ENCODE measurements around the gene CLTC. TPM values are rescaled to one million over a fixed set of nuclear protein-coding genes. Genes with fewer than 3 reads are reported as not detected.
"Not testable (repeated sequence)": the region's sequence is repeated elsewhere in the genome, so short reads cannot be mapped to it uniquely, and the experiment has no call there.

Gene CLTC
- total and polyA plus RNA-seq, 3 experiments from 2014 or later, result 41.1 to 183 (median 177) TPM

- Histone ChIP-seq H3K27me3 (ENCODE audit: insufficient read depth, low read length, poor library complexity, severe bottlenecking) (no peaks in the 10 kb centered on the region), H3K4me1 (ENCODE audit: insufficient read depth, low read length) (peaks cover 7% of the 10 kb centered on the region), H3K9me3 (ENCODE audit: low read length) (no peaks in the 10 kb centered on the region), H3K4me3 (ENCODE audit: low read length) (no peak overlapping the region), H3K27ac (ENCODE audit: low read depth, low read length) (no peak overlapping the region), H3K36me3 (ENCODE audit: insufficient read depth, low read length) (peaks cover 32% of the 10 kb centered on the region)
- Mint-ChIP-seq H3K27ac (peak overlapping the region in 2 of 8 donors; percentile 25 to 27), H3K9me3 (no peaks in the 10 kb centered on the region), H3K36me3 (peaks cover 11 to 86% (median 18%) of the 10 kb centered on the region in 3 donors), H3K27me3 (no peaks in the 10 kb centered on the region), H3K4me3 (no peak overlapping the region), H3K4me1 (peaks cover 43 to 50% (median 50%) of the 10 kb centered on the region in 3 donors)
- CTCF ChIA-PET, result no interaction called here
- POLR2A ChIA-PET, result no interaction called here
- no peak for DNase-seq
Observed at GRCh38 chr17:59649886-59650285, 30.2 kb downstream of the CLTC start.

GRCh38 chr17:59650642-59651041, 30.9 kb downstream of the CLTC start:
- H3K36me3 Mint-ChIP-seq, result peaks cover 17 to 88% (median 21%) of the 10 kb centered on the region in 3 donors
- ChIA-PET CTCF (interaction anchor here (0.7 kb wide), 1 partner anchor 39 kb away, joined by 4 read pairs; no protein-coding TSS in a partner anchor), POLR2A (no interaction called here)
- H3K27ac ChIP-seq (ENCODE audit: low read depth, low read length), result no peak overlapping the region
- no peak overlapping the region for H3K4me3 ChIP-seq (ENCODE audit: low read length)
- no peak for DNase-seq
- peak overlapping the region in 2 of 8 donors; percentile 4 to 32 for H3K27ac Mint-ChIP-seq
- H3K9me3 Mint-ChIP-seq, result no peaks in the 10 kb centered on the region
- peaks cover 38% of the 10 kb centered on the region for H3K36me3 ChIP-seq (ENCODE audit: insufficient read depth, low read length)
- H3K4me3 Mint-ChIP-seq, result no peak overlapping the region
- no peaks in the 10 kb centered on the region for H3K9me3 ChIP-seq (ENCODE audit: low read length)
- H3K4me1 ChIP-seq (ENCODE audit: insufficient read depth, low read length), result peaks cover 7% of the 10 kb centered on the region
- peaks cover 45 to 50% (median 46%) of the 10 kb centered on the region in 3 donors for H3K4me1 Mint-ChIP-seq
- H3K27me3 Mint-ChIP-seq, result no peaks in the 10 kb centered on the region
- no peaks in the 10 kb centered on the region for H3K27me3 ChIP-seq (ENCODE audit: insufficient read depth, low read length, poor library complexity, severe bottlenecking)

GRCh38 chr17:59651346-59651745, 31.7 kb downstream of the CLTC start:
- H3K36me3 ChIP-seq (ENCODE audit: insufficient read depth, low read length), result peaks cover 38% of the 10 kb centered on the region

GRCh38 chr17:59652119-59652518, 32.4 kb downstream of the CLTC start:
- Mint-ChIP-seq H3K4me3 (peak overlapping the region in 1 of 7 donors; percentile 6), H3K36me3 (peaks cover 17 to 85% (median 17%) of the 10 kb centered on the region in 3 donors), H3K4me1 (peaks cover 40 to 43% (median 40%) of the 10 kb centered on the region in 3 donors), H3K27ac (peak overlapping the region in 2 of 8 donors; percentile 1 to 78), H3K27me3 (no peaks in the 10 kb centered on the region), H3K9me3 (no peaks in the 10 kb centered on the region)
- H3K27me3 ChIP-seq (ENCODE audit: insufficient read depth, low read length, poor library complexity, severe bottlenecking), result no peaks in the 10 kb centered on the region
- ChIA-PET CTCF (no interaction called here), POLR2A (no interaction called here)
- peaks cover 7% of the 10 kb centered on the region for H3K4me1 ChIP-seq (ENCODE audit: insufficient read depth, low read length)
- H3K4me3 ChIP-seq (ENCODE audit: low read length), result no peak overlapping the region
- no peaks in the 10 kb centered on the region for H3K9me3 ChIP-seq (ENCODE audit: low read length)
- peaks cover 42% of the 10 kb centered on the region for H3K36me3 ChIP-seq (ENCODE audit: insufficient read depth, low read length)
- H3K27ac ChIP-seq (ENCODE audit: low read depth, low read length), result no peak overlapping the region
- DNase-seq, result no peak

More at GRCh38 chr17:59651346-59651745, 31.7 kb downstream of the CLTC start:
- H3K4me1 Mint-ChIP-seq, result peaks cover 45 to 50% (median 46%) of the 10 kb centered on the region in 3 donors
- DNase-seq, result peak in 2 of 5 donors; percentile 24 to 47
- ChIA-PET POLR2A (no interaction called here), CTCF (no interaction called here)
- no peaks in the 10 kb centered on the region for H3K9me3 Mint-ChIP-seq
- H3K27me3 ChIP-seq (ENCODE audit: insufficient read depth, low read length, poor library complexity, severe bottlenecking), result no peaks in the 10 kb centered on the region
- H3K27ac ChIP-seq (ENCODE audit: low read depth, low read length), result no peak overlapping the region
- H3K27me3 Mint-ChIP-seq, result no peaks in the 10 kb centered on the region
- H3K4me3 Mint-ChIP-seq, result no peak overlapping the region
- H3K36me3 Mint-ChIP-seq, result peaks cover 17 to 87% (median 21%) of the 10 kb centered on the region in 3 donors
- no peaks in the 10 kb centered on the region for H3K9me3 ChIP-seq (ENCODE audit: low read length)
- peaks cover 7% of the 10 kb centered on the region for H3K4me1 ChIP-seq (ENCODE audit: insufficient read depth, low read length)
- H3K4me3 ChIP-seq (ENCODE audit: low read length), result no peak overlapping the region
- peak overlapping the region in 4 of 8 donors; percentile 9 to 46 (median 30) for H3K27ac Mint-ChIP-seq

- peaks cover 10 to 15% (median 12%) of the 10 kb centered on the region in 3 donors for H3K4me1 Mint-ChIP-seq
- H3K4me3 Mint-ChIP-seq; H3K9me3 ChIP-seq (ENCODE audit: low read length); DNase-seq; H3K27ac Mint-ChIP-seq; H3K27me3 ChIP-seq (ENCODE audit: insufficient read depth, low read length, poor library complexity, severe bottlenecking); H3K4me1 ChIP-seq (ENCODE audit: insufficient read depth, low read length); POLR2A ChIA-PET; H3K27me3 Mint-ChIP-seq; H3K9me3 Mint-ChIP-seq; H3K4me3 ChIP-seq (ENCODE audit: low read length); H3K27ac ChIP-seq (ENCODE audit: low read depth, low read length): not testable (repeated sequence)
- peaks cover 38% of the 10 kb centered on the region for H3K36me3 ChIP-seq (ENCODE audit: insufficient read depth, low read length)
- peaks cover 16 to 82% (median 21%) of the 10 kb centered on the region in 3 donors for H3K36me3 Mint-ChIP-seq
- CTCF ChIA-PET, result interaction anchor here (0.7 to 1.1 kb wide), 2 partner anchors 17 to 45 kb away, joined by 3 read pairs; no protein-coding TSS in a partner anchor
Observed at GRCh38 chr17:59656624-59657023, 36.9 kb downstream of the CLTC start.

- Mint-ChIP-seq H3K9me3 (no peaks in the 10 kb centered on the region), H3K4me1 (peaks cover 6 to 20% (median 7%) of the 10 kb centered on the region in 3 donors), H3K4me3 (no peak overlapping the region), H3K36me3 (peaks cover 2 to 95% (median 8%) of the 10 kb centered on the region in 3 donors), H3K27ac (no peak overlapping the region), H3K27me3 (no peaks in the 10 kb centered on the region)
- H3K27ac ChIP-seq (ENCODE audit: low read depth, low read length), result no peak overlapping the region
- POLR2A ChIA-PET, result no interaction called here
- H3K4me3 ChIP-seq (ENCODE audit: low read length), result no peak overlapping the region
- DNase-seq, result no peak
- peaks cover 60% of the 10 kb centered on the region for H3K36me3 ChIP-seq (ENCODE audit: insufficient read depth, low read length)
- no peaks in the 10 kb centered on the region for H3K9me3 ChIP-seq (ENCODE audit: low read length)
- CTCF ChIA-PET, result no interaction called here
- H3K4me1 ChIP-seq (ENCODE audit: insufficient read depth, low read length), result no peaks in the 10 kb centered on the region
- H3K27me3 ChIP-seq (ENCODE audit: insufficient read depth, low read length, poor library complexity, severe bottlenecking), result no peaks in the 10 kb centered on the region
Observed at GRCh38 chr17:59666235-59666634, 46.5 kb downstream of the CLTC start.

- Histone ChIP-seq H3K36me3 (ENCODE audit: insufficient read depth, low read length) (peaks cover 58% of the 10 kb centered on the region), H3K4me1 (ENCODE audit: insufficient read depth, low read length) (no peaks in the 10 kb centered on the region), H3K9me3 (ENCODE audit: low read length) (no peaks in the 10 kb centered on the region), H3K4me3 (ENCODE audit: low read length) (no peak overlapping the region), H3K27ac (ENCODE audit: low read depth, low read length) (no peak overlapping the region), H3K27me3 (ENCODE audit: insufficient read depth, low read length, poor library complexity, severe bottlenecking) (no peaks in the 10 kb centered on the region)
- H3K36me3 Mint-ChIP-seq, result peaks cover 0 to 88% (median 4%) of the 10 kb centered on the region in 3 donors
- H3K27ac Mint-ChIP-seq, result peak overlapping the region in 2 of 8 donors; percentile 3 to 56
- DNase-seq, result no peak
- ChIA-PET CTCF (interaction anchor here (2.0 kb wide), 1 partner anchor 8 kb away, joined by 4 read pairs; no protein-coding TSS in a partner anchor), POLR2A (no interaction called here)
- peaks cover 8 to 25% (median 13%) of the 10 kb centered on the region in 3 donors for H3K4me1 Mint-ChIP-seq
- no peak overlapping the region for H3K4me3 Mint-ChIP-seq
- no peaks in the 10 kb centered on the region for H3K9me3 Mint-ChIP-seq
- H3K27me3 Mint-ChIP-seq, result no peaks in the 10 kb centered on the region
Observed at GRCh38 chr17:59668816-59669215, 49.1 kb downstream of the CLTC start.

GRCh38 chr17:59669411-59669810, 49.7 kb downstream of the CLTC start:
- Mint-ChIP-seq H3K9me3 (no peaks in the 10 kb centered on the region), H3K4me1 (peaks cover 8 to 25% (median 13%) of the 10 kb centered on the region in 3 donors), H3K36me3 (peaks cover 0 to 88% (median 4%) of the 10 kb centered on the region in 3 donors), H3K27me3 (no peaks in the 10 kb centered on the region), H3K4me3 (no peak overlapping the region), H3K27ac (peak overlapping the region in 5 of 8 donors; percentile 3 to 56 (median 46))
- DNase-seq, result no peak
- CTCF ChIA-PET, result interaction anchor here (2.0 kb wide), 1 partner anchor 8 kb away, joined by 4 read pairs; no protein-coding TSS in a partner anchor
- no peaks in the 10 kb centered on the region for H3K9me3 ChIP-seq (ENCODE audit: low read length)
- no peaks in the 10 kb centered on the region for H3K27me3 ChIP-seq (ENCODE audit: insufficient read depth, low read length, poor library complexity, severe bottlenecking)
- no peaks in the 10 kb centered on the region for H3K4me1 ChIP-seq (ENCODE audit: insufficient read depth, low read length)
- H3K36me3 ChIP-seq (ENCODE audit: insufficient read depth, low read length), result peaks cover 60% of the 10 kb centered on the region
- H3K4me3 ChIP-seq (ENCODE audit: low read length), result no peak overlapping the region
- POLR2A ChIA-PET, result no interaction called here
- no peak overlapping the region for H3K27ac ChIP-seq (ENCODE audit: low read depth, low read length)

Data from CD8-positive, alpha-beta memory T cell (primary cell).